Measurements from ENCODE around the gene ANKRD30A. TPM values are rescaled to one million over a fixed set of nuclear protein-coding genes. Genes with fewer than 3 reads are reported as not detected.
"Not testable (repeated sequence)": the region's sequence is repeated elsewhere in the genome, so short reads cannot be mapped to it uniquely, and the experiment has no call there.

The ANKRD30A gene
- total RNA-seq, 1 donor from 2014 or later: 0.12 TPM

GRCh38 chr10:37240223-37240622 lies 114.8 kb downstream of the ANKRD30A start:
- Histone ChIP-seq H3K36me3 (no peaks in the 10 kb centered on the region), H3K9me3 (no peaks in the 10 kb centered on the region), H3K4me3 (no peak overlapping the region), H3K27me3 (no peaks in the 10 kb centered on the region), H3K27ac (no peak overlapping the region), H3K4me1 (no peaks in the 10 kb centered on the region)
- DNase-seq (no peak), ATAC-seq (no peak)
- TF ChIP-seq CTCF (IDR thresholded peaks at IDR 0.05): no peak
- intact Hi-C loops (cut with DNase I): no loop called here

- Histone ChIP-seq H3K36me3 (no peaks in the 10 kb centered on the region), H3K4me3 (no peak overlapping the region), H3K27me3 (no peaks in the 10 kb centered on the region), H3K27ac (no peak overlapping the region), H3K4me1 (no peaks in the 10 kb centered on the region), H3K9me3 (no peaks in the 10 kb centered on the region)
- intact Hi-C loops (cut with DNase I): no loop called here
- TF ChIP-seq CTCF (IDR thresholded peaks at IDR 0.05): no peak
- ATAC-seq (no peak), DNase-seq (no peak)
These were observed 121.2 kb downstream of the ANKRD30A start for GRCh38 chr10:37246637-37247036.

GRCh38 chr10:37255837-37256236 lies 130.4 kb downstream of the ANKRD30A start:
- H3K4me1 ChIP-seq; H3K9me3 ChIP-seq; H3K4me3 ChIP-seq; ATAC-seq; H3K27ac ChIP-seq; DNase-seq; intact Hi-C loops (cut with DNase I); H3K36me3 ChIP-seq; H3K27me3 ChIP-seq: not testable (repeated sequence)

GRCh38 chr10:37263304-37263703 lies 137.9 kb downstream of the ANKRD30A start:
- no peak for ATAC-seq
- no peak for TF ChIP-seq CTCF (IDR thresholded peaks at IDR 0.05)
- Histone ChIP-seq H3K27me3 (no peaks in the 10 kb centered on the region), H3K4me3 (no peak overlapping the region), H3K27ac (no peak overlapping the region), H3K4me1 (no peaks in the 10 kb centered on the region), H3K9me3 (no peaks in the 10 kb centered on the region), H3K36me3 (no peaks in the 10 kb centered on the region)
- no peak for DNase-seq
- intact Hi-C loops (cut with DNase I): no loop called here

GRCh38 chr10:37268266-37268665 lies 142.9 kb downstream of the ANKRD30A start:
- no peaks in the 10 kb centered on the region for H3K36me3 ChIP-seq
- H3K9me3 ChIP-seq: no peaks in the 10 kb centered on the region
- intact Hi-C loops (cut with DNase I): no loop called here
- DNase-seq: no peak
- no peak overlapping the region for H3K27ac ChIP-seq
- H3K4me3 ChIP-seq: no peak overlapping the region
- ATAC-seq: no peak
- no peaks in the 10 kb centered on the region for H3K4me1 ChIP-seq
- no peak for TF ChIP-seq CTCF (IDR thresholded peaks at IDR 0.05)
- H3K27me3 ChIP-seq: no peaks in the 10 kb centered on the region

- H3K4me3 ChIP-seq: no peak overlapping the region
- no peak overlapping the region for H3K27ac ChIP-seq
- H3K36me3 ChIP-seq: no peaks in the 10 kb centered on the region
- no peaks in the 10 kb centered on the region for H3K27me3 ChIP-seq
- TF ChIP-seq CTCF (IDR thresholded peaks at IDR 0.05): no peak
- H3K4me1 ChIP-seq: no peaks in the 10 kb centered on the region
- DNase-seq: no peak
- intact Hi-C loops (cut with DNase I): no loop called here
- no peaks in the 10 kb centered on the region for H3K9me3 ChIP-seq
- peak; percentile 80 for ATAC-seq
These were observed 144.3 kb downstream of the ANKRD30A start for GRCh38 chr10:37269554-37270256.
